ENCODE results near the gene CLCC1. TPM values are rescaled to one million over a fixed set of nuclear protein-coding genes. Genes with fewer than 3 reads are reported as not detected.
A peak's percentile ranks its signal among the peaks of the same experiment; 100 is the strongest.
"Not testable (repeated sequence)": the region's sequence is repeated elsewhere in the genome, so short reads cannot be mapped to it uniquely, and the experiment has no call there.

The CLCC1 gene, protein sequence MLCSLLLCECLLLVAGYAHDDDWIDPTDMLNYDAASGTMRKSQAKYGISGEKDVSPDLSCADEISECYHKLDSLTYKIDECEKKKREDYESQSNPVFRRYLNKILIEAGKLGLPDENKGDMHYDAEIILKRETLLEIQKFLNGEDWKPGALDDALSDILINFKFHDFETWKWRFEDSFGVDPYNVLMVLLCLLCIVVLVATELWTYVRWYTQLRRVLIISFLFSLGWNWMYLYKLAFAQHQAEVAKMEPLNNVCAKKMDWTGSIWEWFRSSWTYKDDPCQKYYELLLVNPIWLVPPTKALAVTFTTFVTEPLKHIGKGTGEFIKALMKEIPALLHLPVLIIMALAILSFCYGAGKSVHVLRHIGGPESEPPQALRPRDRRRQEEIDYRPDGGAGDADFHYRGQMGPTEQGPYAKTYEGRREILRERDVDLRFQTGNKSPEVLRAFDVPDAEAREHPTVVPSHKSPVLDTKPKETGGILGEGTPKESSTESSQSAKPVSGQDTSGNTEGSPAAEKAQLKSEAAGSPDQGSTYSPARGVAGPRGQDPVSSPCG
- 10 to 100 TPM; 35.4 to 38.0 TPM for total RNA-seq
- 10 to 100 TPM; 47.4 to 59.2 (median 51.1) TPM for polyA plus RNA-seq (ENCODE audit: insufficient read length in 6 of 6)
- long read RNA-seq, donor 1, full-length matches to known transcripts = 3 of 25 reads
- long read RNA-seq, donor 1, partial matches to known transcripts = 22 of 25 reads
- long read RNA-seq, donor 1, other reads (novel, unspliced or antisense) = 0 of 25 reads
- long read RNA-seq, donor 2, full-length matches to known transcripts = 2 of 2 reads
- long read RNA-seq, donor 2, partial matches to known transcripts = 0 of 2 reads
- long read RNA-seq, donor 2, other reads (novel, unspliced or antisense) = 0 of 2 reads
- long read RNA-seq, donor 3, full-length matches to known transcripts = 1 of 6 reads
- long read RNA-seq, donor 3, partial matches to known transcripts = 5 of 6 reads
- long read RNA-seq, donor 3, other reads (novel, unspliced or antisense) = 0 of 6 reads
- long read RNA-seq, donor 4, partial matches to known transcripts = 3 of 8 reads
- long read RNA-seq, donor 4, other reads (novel, unspliced or antisense) = 5 of 8 reads
- long read RNA-seq, donor 5, full-length matches to known transcripts = 2 of 2 reads
- long read RNA-seq, donor 5, partial matches to known transcripts = 0 of 2 reads
- long read RNA-seq, donor 5, other reads (novel, unspliced or antisense) = 0 of 2 reads
- long read RNA-seq, donor 6, partial matches to known transcripts = 5 of 5 reads
- long read RNA-seq, donor 6, other reads (novel, unspliced or antisense) = 0 of 5 reads
- long read RNA-seq, donor 7, full-length matches to known transcripts = 1 of 1 reads
- long read RNA-seq, donor 7, partial matches to known transcripts = 0 of 1 reads
- long read RNA-seq, donor 7, other reads (novel, unspliced or antisense) = 0 of 1 reads
- long read RNA-seq, donor 8, full-length matches to known transcripts = 1 of 7 reads
- long read RNA-seq, donor 8, partial matches to known transcripts = 6 of 7 reads
- long read RNA-seq, donor 8, other reads (novel, unspliced or antisense) = 0 of 7 reads
- long read RNA-seq, donor 9 = 0 reads
- long read RNA-seq, donor 10, full-length matches to known transcripts = 3 of 9 reads
- long read RNA-seq, donor 10, partial matches to known transcripts = 2 of 9 reads
- long read RNA-seq, donor 10, other reads (novel, unspliced or antisense) = 4 of 9 reads
- long read RNA-seq, donor 11, full-length matches to known transcripts = 3 of 10 reads
- long read RNA-seq, donor 11, partial matches to known transcripts = 7 of 10 reads
- long read RNA-seq, donor 11, other reads (novel, unspliced or antisense) = 0 of 10 reads
- long read RNA-seq, donor 12, full-length matches to known transcripts = 1 of 14 reads
- long read RNA-seq, donor 12, partial matches to known transcripts = 13 of 14 reads
- long read RNA-seq, donor 12, other reads (novel, unspliced or antisense) = 0 of 14 reads

- TF ChIP-seq CTCF (IDR thresholded peaks at IDR 0.05) = no peak
- DNase-seq (peak; percentile 85 to 98 (median 94)), ATAC-seq (peak; percentile 99)
- intact Hi-C loops (cut with DNase I) = no loop called here
- Histone ChIP-seq H3K27ac (peak within 1 kb of the TSS; percentile 96 to 97), H3K27me3 (no peaks in the 10 kb centered on the region), H3K4me1 (peaks cover 7 to 35% of the 10 kb centered on the region in 2 donors), H3K36me3 (no peaks in the 10 kb centered on the region), H3K4me3 (peak within 1 kb of the TSS; percentile 74), H3K9me3 (no peaks in the 10 kb centered on the region)
Observed at GRCh38 chr1:108963052-108963686, at the start of gene CLCC1. Gene CLCC1 (minus strand): TSS chr1:108963484. CDS start chr1:108950437, 13,047 bp downstream.

DNA sequence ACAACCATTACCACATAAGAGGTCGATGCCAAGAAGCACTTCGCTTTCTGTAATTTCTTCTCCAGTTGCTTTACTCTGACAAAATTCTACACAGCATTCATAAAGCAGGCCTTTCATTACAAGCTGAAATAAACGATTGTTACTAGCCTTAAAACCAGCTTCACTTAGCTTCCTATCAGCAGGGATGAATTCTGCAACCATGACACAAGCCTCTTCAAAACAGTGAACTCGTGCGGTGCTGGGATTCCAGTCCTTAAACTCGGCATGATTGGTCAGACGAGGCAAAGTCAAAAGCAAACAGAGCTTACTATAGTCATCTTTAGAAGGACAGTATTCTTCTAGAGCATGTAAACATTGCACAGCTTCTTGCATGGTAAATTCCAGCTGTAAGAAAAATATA lies 48.1 kb upstream of the CLCC1 start:
- TF ChIP-seq CTCF (IDR thresholded peaks at IDR 0.05) = no peak
- peaks cover 0 to 69% of the 10 kb centered on the region in 2 donors for H3K36me3 ChIP-seq
- ATAC-seq = no peak

GRCh38 chr1:108996622-108997021 lies 33.3 kb upstream of the CLCC1 start:
- H3K27me3 ChIP-seq; ATAC-seq; DNase-seq; H3K27ac ChIP-seq; H3K4me3 ChIP-seq; intact Hi-C loops (cut with DNase I); H3K4me1 ChIP-seq: not testable (repeated sequence)
- H3K36me3 ChIP-seq = peaks cover 0 to 85% of the 10 kb centered on the region in 2 donors
- H3K9me3 ChIP-seq = peaks cover 0 to 12% of the 10 kb centered on the region in 2 donors

More for the DNA sequence above, 48.1 kb upstream of the CLCC1 start:
- no peaks in the 10 kb centered on the region for H3K9me3 ChIP-seq
- intact Hi-C loops (cut with DNase I) = no loop called here
- H3K4me3 ChIP-seq = no peak overlapping the region
- no peak for DNase-seq
- H3K27me3 ChIP-seq = no peaks in the 10 kb centered on the region
- H3K27ac ChIP-seq = no peak overlapping the region
- no peaks in the 10 kb centered on the region for H3K4me1 ChIP-seq

DNA sequence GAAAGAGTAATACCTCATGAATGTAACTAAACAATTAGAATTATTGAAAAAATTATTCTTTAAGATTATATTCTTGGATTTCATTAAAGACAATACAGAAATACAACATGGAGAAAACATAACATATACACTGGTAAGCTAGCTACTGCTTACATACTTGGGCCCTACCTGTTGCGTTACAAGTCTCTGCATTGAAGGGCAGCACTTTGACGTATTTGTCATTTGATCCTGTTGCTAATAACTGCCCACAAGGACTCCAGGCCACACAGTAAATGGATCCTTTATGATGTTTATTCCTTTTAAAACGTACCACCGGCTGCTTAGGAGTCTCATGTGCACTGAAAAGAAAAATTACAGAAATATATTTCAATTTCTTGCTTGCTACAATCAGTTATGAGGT lies 19.8 kb upstream of the CLCC1 start:
- H3K4me1 ChIP-seq = no peaks in the 10 kb centered on the region
- intact Hi-C loops (cut with DNase I) = no loop called here
- no peaks in the 10 kb centered on the region for H3K27me3 ChIP-seq
- peaks cover 0 to 62% of the 10 kb centered on the region in 2 donors for H3K36me3 ChIP-seq
- ATAC-seq (no peak), DNase-seq (no peak)
- no peak overlapping the region for H3K27ac ChIP-seq
- no peak for TF ChIP-seq CTCF (IDR thresholded peaks at IDR 0.05)
- H3K4me3 ChIP-seq = no peak overlapping the region
- H3K9me3 ChIP-seq = no peaks in the 10 kb centered on the region

All from left lung (tissue), 14 donors.